ENCODE results near the gene PRIM2. TPM values are rescaled to one million over a fixed set of nuclear protein-coding genes. Genes with fewer than 3 reads are reported as not detected.

The PRIM2 gene
- polyA plus RNA-seq, 2 of the 4 experiments (the other 2 are of a cell fraction) = 15.0 to 20.1 TPM

DNA sequence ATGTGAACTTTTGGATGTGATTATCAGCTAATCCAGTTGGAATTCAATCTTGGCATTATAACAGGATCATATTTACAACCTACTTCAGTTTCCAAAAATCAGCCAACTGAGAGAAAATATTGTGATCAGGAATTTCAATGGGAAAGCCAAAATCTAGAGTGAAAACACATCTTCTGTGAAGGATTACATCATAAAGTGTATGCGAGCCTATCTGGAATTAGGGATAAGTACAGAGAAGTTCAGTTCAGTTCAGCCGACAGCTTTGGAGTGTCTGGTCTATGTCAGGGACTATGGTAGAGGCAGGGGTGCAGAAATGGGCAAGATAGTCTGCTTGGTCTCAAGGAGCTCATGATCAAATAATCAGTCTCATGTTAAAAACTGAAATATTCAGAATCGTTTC is 12.3 kb upstream of the PRIM2 start:
- ATAC-seq (no peak), DNase-seq (ENCODE audit: low read depth in 1 of 2, low spot score in 1 of 2) (no peak), FAIRE-seq (no peak)
- Histone ChIP-seq H3K27ac (no peak overlapping the region), H3K9me3 (no peaks in the 10 kb centered on the region), H3K4me1 (no peaks in the 10 kb centered on the region), H3K4me3 (no peak overlapping the region), H3K4me2 (no peak overlapping the region)
- 78% methylated on average over 3 of the region's 3 CpGs for WGBS (ENCODE audit: missing lambda C conversion rate)
- TF ChIP-seq KDM1A (IDR thresholded peaks at IDR 0.05; ENCODE audit: low read depth) (no peak), SMC3 (IDR thresholded peaks at IDR 0.05) (no peak), HOXA7 (CRISPR knock-in tag; IDR thresholded peaks at IDR 0.05) (no peak), NFE2L2 (conservative IDR thresholded peaks at IDR 0.05; ENCODE audit: low read length) (no peak), NPAS2 (CRISPR knock-in tag; IDR thresholded peaks at IDR 0.05; ENCODE audit: borderline replicate concordance) (no peak), SREBF2 (IDR thresholded peaks at IDR 0.05) (no peak), MAX (IDR thresholded peaks at IDR 0.05) (no peak), JUN (IDR thresholded peaks at IDR 0.05) (no peak), TFCP2L1 (CRISPR knock-in tag; IDR thresholded peaks at IDR 0.05) (no peak), POLR2A (IDR thresholded peaks at IDR 0.05; ENCODE audit: low read length) (no peak), CBX8 (IDR thresholded peaks at IDR 0.05) (no peak), BHLHE40 (IDR thresholded peaks at IDR 0.05; ENCODE audit: low read depth, low read length) (no peak), ESRRA (IDR thresholded peaks at IDR 0.05; ENCODE audit: borderline replicate concordance, low read length) (no peak), RARB (CRISPR knock-in tag; IDR thresholded peaks at IDR 0.05) (no peak), CHD2 (IDR thresholded peaks at IDR 0.05; ENCODE audit: low read length, partially characterized antibody) (no peak), HES2 (IDR thresholded peaks at IDR 0.05) (no peak)
- TF ChIP-seq, protein P1, sequence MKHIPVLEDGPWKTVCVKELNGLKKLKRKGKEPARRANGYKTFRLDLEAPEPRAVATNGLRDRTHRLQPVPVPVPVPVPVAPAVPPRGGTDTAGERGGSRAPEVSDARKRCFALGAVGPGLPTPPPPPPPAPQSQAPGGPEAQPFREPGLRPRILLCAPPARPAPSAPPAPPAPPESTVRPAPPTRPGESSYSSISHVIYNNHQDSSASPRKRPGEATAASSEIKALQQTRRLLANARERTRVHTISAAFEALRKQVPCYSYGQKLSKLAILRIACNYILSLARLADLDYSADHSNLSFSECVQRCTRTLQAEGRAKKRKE (CRISPR knock-in tag; IDR thresholded peaks at IDR 0.05; ENCODE audit: low read depth) = no peak
- CTCF ChIA-PET = interaction anchor here (0.8 to 1.8 kb wide), 4 partner anchors 11 to 115 kb away, joined by 3 to 4 read pairs (median 4); no protein-coding TSS in a partner anchor
- POLR2A ChIA-PET = no interaction called here

DNA sequence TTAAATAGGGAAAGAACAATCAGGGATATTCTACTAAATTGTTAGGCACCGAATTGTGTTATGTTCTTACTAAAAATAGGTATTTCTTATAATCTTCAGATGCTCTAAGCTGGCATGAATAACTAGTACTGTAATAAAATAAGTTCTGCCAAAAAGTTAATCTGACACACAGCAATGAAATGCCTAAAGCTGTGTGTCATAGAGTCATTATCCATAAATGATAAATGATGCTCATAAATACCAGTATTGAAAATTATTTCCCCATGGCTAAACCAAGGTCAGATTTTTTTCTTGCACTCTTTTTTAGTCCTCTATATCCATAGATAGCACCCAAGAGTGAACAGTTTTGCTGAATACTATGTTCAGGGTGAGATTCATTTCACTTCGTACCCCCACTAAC is 11.7 kb upstream of the PRIM2 start:
- H3K4me1 ChIP-seq = no peaks in the 10 kb centered on the region
- no peak overlapping the region for H3K4me3 ChIP-seq
- DNase-seq (ENCODE audit: low read depth in 1 of 2, low spot score in 1 of 2) (no peak), ATAC-seq (no peak), FAIRE-seq (no peak)
- WGBS (ENCODE audit: missing lambda C conversion rate) = 41% methylated on average over 2 of the region's 2 CpGs
- no peak overlapping the region for H3K4me2 ChIP-seq
- TF ChIP-seq PBX3 (IDR thresholded peaks at IDR 0.05) = no peak
- TF ChIP-seq NPAS2 (CRISPR knock-in tag; IDR thresholded peaks at IDR 0.05; ENCODE audit: borderline replicate concordance) = no peak
- TF ChIP-seq FOXS1 (CRISPR knock-in tag; IDR thresholded peaks at IDR 0.05) = no peak
- TF ChIP-seq RAD21 (conservative IDR thresholded peaks at IDR 0.05 in 1 of 2, IDR thresholded peaks at IDR 0.05 in 1 of 2) = no peak
- TF ChIP-seq TP53 (CRISPR knock-in tag; IDR thresholded peaks at IDR 0.05) = no peak
- no peak for TF ChIP-seq BHLHE40 (IDR thresholded peaks at IDR 0.05; ENCODE audit: low read depth, low read length)
- no peak for TF ChIP-seq NFE2L2 (conservative IDR thresholded peaks at IDR 0.05; ENCODE audit: low read length)
- no peak for TF ChIP-seq RARB (CRISPR knock-in tag; IDR thresholded peaks at IDR 0.05)
- TF ChIP-seq EHF (CRISPR knock-in tag; IDR thresholded peaks at IDR 0.05) = no peak
- POLR2A ChIA-PET = no interaction called here
- H3K27ac ChIP-seq = no peak overlapping the region
- H3K9me3 ChIP-seq = no peaks in the 10 kb centered on the region
- CTCF ChIA-PET = interaction anchor here (1.0 to 1.8 kb wide), 3 partner anchors 20 to 116 kb away, joined by 4 read pairs; no protein-coding TSS in a partner anchor

DNA sequence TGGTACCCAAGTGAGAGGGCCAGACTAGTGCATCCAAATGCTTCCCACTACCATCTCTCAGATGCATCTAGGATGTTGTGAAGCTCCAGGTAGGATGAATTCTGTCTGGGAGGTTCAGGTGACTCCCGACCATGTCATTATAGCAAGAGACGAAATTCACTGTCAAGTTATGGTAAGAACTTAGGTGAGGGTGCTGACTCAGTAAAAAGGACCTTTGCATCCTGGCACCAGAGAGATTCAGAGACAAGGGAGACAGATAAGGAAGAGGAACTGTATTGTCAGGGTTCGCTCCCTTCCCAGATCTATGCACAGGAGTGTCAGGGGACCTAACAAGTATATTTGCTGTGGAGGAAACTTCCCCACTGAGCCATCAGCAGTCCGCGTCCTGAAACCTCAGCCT is 11.2 kb upstream of the PRIM2 start:
- no peak for DNase-seq (ENCODE audit: low read depth in 1 of 2, low spot score in 1 of 2)
- ChIA-PET CTCF (interaction anchor here (1.8 kb wide), 1 partner anchor 20 kb away, joined by 4 read pairs; no protein-coding TSS in a partner anchor), POLR2A (no interaction called here)
- no peaks in the 10 kb centered on the region for H3K4me1 ChIP-seq
- no peak overlapping the region for H3K4me3 ChIP-seq
- H3K9me3 ChIP-seq = no peaks in the 10 kb centered on the region
- 56% methylated on average over 5 of the region's 5 CpGs for WGBS (ENCODE audit: missing lambda C conversion rate)
- H3K27ac ChIP-seq = no peak overlapping the region
- no peak for FAIRE-seq
- H3K4me2 ChIP-seq = no peak overlapping the region
- TF ChIP-seq RAD21 (conservative IDR thresholded peaks at IDR 0.05 in 1 of 2, IDR thresholded peaks at IDR 0.05 in 1 of 2) (no peak), MAFK (IDR thresholded peaks at IDR 0.05; ENCODE audit: partially characterized antibody) (peak; percentile 50), CHD4 (IDR thresholded peaks at IDR 0.05; ENCODE audit: borderline replicate concordance) (no peak)
- no peak for ATAC-seq

Measured in A549 (cell line).